IMR-90 (cell line): ENCODE measurements around the gene SPSB2. TPM values are rescaled to one million over a fixed set of nuclear protein-coding genes. Genes with fewer than 3 reads are reported as not detected.

Source experiments
- ATAC-seq: fragments of 200-7000 bp; cut with Tn5 transposase; 2 replicates; pipeline ENCODE4 v1.9.1; 2020; ENCODE audit warnings: low read depth, mild to moderate bottlenecking, moderate library complexity
- BruUV-seq: library from RNA; stranded (reverse); fragments of 400-500 nt; replicated peaks from 2 replicates; lab custom pipeline; 2021; lab: Mats Ljungman, UMichigan
- CTCF ChIA-PET: fragments of 300-600 bp; formaldehyde crosslinking; extraction: SDS; loops from one replicate; lab custom pipeline; 2021; ENCODE audit warnings: antibody characterized with exemption; lab: Yijun Ruan, JAX
- POLR2A ChIA-PET: fragments of 300-600 bp; sonication (Branson Sonifier 250); formaldehyde crosslinking; loops from one replicate; lab custom pipeline; 2022; ENCODE audit warnings: antibody characterized with exemption; ENCODE audit not compliant: unreplicated experiment; lab: Charles Lee
- DNase-seq: peaks from one replicate; pipeline ENCODE4 v3.0.0; 2013
- H2AFZ ChIP-seq: replicated peaks from 2 replicates; pipeline ENCODE3; 2013; ENCODE audit warnings: low read length, mild to moderate bottlenecking; ENCODE audit not compliant: poor library complexity
- H2AK5ac ChIP-seq: 2 replicates; pipeline ENCODE4 v1.6.1; 2013; ENCODE audit warnings: low read depth, low read length, inconsistent platforms
- H2AK9ac ChIP-seq: replicated peaks from 2 replicates; pipeline ENCODE3; 2013; ENCODE audit warnings: mild to moderate bottlenecking, low read depth, low read length, moderate library complexity; ENCODE audit not compliant: poor library complexity
- H2BK120ac ChIP-seq: 2 replicates; pipeline ENCODE4 v1.6.1; 2013; ENCODE audit warnings: low read depth, low read length, inconsistent platforms
- H2BK15ac ChIP-seq: 3 replicates; pipeline ENCODE4 v1.6.1; 2013; ENCODE audit warnings: low read depth, low read length, inconsistent platforms
- H2BK20ac ChIP-seq: 2 replicates; pipeline ENCODE4 v1.6.1; 2013; ENCODE audit warnings: low read depth, mild to moderate bottlenecking, inconsistent platforms, low read length, moderate library complexity
- H2BK5ac ChIP-seq: 2 replicates; pipeline ENCODE4 v1.6.1; 2013; ENCODE audit warnings: mild to moderate bottlenecking, low read depth, low read length, inconsistent platforms; ENCODE audit not compliant: poor library complexity, severe bottlenecking
- H3K14ac ChIP-seq: replicated peaks from 2 replicates; pipeline ENCODE4 v1.6.1; 2013; ENCODE audit warnings: low read depth, low read length, inconsistent platforms
- H3K18ac ChIP-seq: 2 replicates; pipeline ENCODE4 v1.6.1; 2013; ENCODE audit warnings: low read depth, low read length, control low read depth
- H3K23ac ChIP-seq: 2 replicates; pipeline ENCODE4 v1.6.1; 2013; ENCODE audit warnings: low read depth, low read length, inconsistent platforms
- H3K27ac ChIP-seq: 2 replicates; pipeline ENCODE4 v1.5.1; 2013; ENCODE audit warnings: mild to moderate bottlenecking, control low read depth, low read length; ENCODE audit not compliant: insufficient read depth
- H3K27me3 ChIP-seq: 2 replicates; pipeline ENCODE4 v1.6.1; 2013; ENCODE audit warnings: low read length; ENCODE audit not compliant: control insufficient read depth, insufficient read depth
- H3K36me3 ChIP-seq: 2 replicates; pipeline ENCODE4 v1.6.1; 2013; ENCODE audit warnings: low read length, mixed read lengths; ENCODE audit not compliant: control insufficient read depth, insufficient read depth
- H3K4ac ChIP-seq: 2 replicates; pipeline ENCODE4 v1.6.1; 2013; ENCODE audit warnings: low read depth, low read length, inconsistent platforms
- H3K4me1 ChIP-seq: 2 replicates; pipeline ENCODE4 v1.6.1; 2013; ENCODE audit warnings: low read length, mixed read lengths; ENCODE audit not compliant: control insufficient read depth, insufficient read depth
- H3K4me2 ChIP-seq: 2 replicates; pipeline ENCODE4 v1.6.1; 2013; ENCODE audit warnings: low read depth, mild to moderate bottlenecking, control low read depth, low read length, moderate library complexity
- H3K4me3 ChIP-seq: 2 replicates; pipeline ENCODE4 v1.5.1; 2013; ENCODE audit warnings: low read depth, mild to moderate bottlenecking, control low read depth, low read length, moderate library complexity; ENCODE audit not compliant: insufficient read depth
- H3K56ac ChIP-seq: 2 replicates; pipeline ENCODE4 v1.6.1; 2013; ENCODE audit warnings: low read length, inconsistent platforms; ENCODE audit not compliant: insufficient read depth; ENCODE audit errors: extremely low read depth
- H3K79me1 ChIP-seq, 2 experiments: 2 replicates each; pipeline ENCODE4 v1.6.1; 2013; ENCODE audit warnings: low read length in 2 of 2, inconsistent platforms in 1 of 2, low read depth in 1 of 2
- H3K9ac ChIP-seq: 2 replicates; pipeline ENCODE4 v1.6.1; 2013; ENCODE audit warnings: low read depth, low read length, control low read depth
- H3K9me1 ChIP-seq: 2 replicates; pipeline ENCODE4 v1.6.1; 2013; ENCODE audit warnings: low read length, inconsistent platforms; ENCODE audit not compliant: insufficient read depth
- H3K9me3 ChIP-seq: 2 replicates; pipeline ENCODE4 v1.6.1; 2013; ENCODE audit warnings: low read length; ENCODE audit not compliant: control insufficient read depth, insufficient read depth
- H4K20me1 ChIP-seq: 2 replicates; pipeline ENCODE4 v1.6.1; 2013; ENCODE audit warnings: low read length, inconsistent platforms; ENCODE audit not compliant: insufficient read depth
- H4K5ac ChIP-seq: 2 replicates; pipeline ENCODE4 v1.6.1; 2013; ENCODE audit warnings: mild to moderate bottlenecking, low read depth, low read length, control low read depth
- H4K8ac ChIP-seq, 2 experiments: 2 replicates each; pipeline ENCODE4 v1.6.1; 2013; ENCODE audit warnings: low read depth in 2 of 2, low read length in 2 of 2, control low read depth in 1 of 2, inconsistent platforms in 1 of 2
- H4K91ac ChIP-seq: 2 replicates; pipeline ENCODE4 v1.6.1; 2013; ENCODE audit warnings: low read depth, low read length, inconsistent platforms; ENCODE audit not compliant: insufficient read depth
- BHLHE40 ChIP-seq: fragments of 150-350 bp; IDR thresholded peaks from 2 replicates; pipeline ENCODE4 v1.6.1; 2016; ENCODE audit warnings: mild to moderate bottlenecking, low read depth, low read length
- FOS ChIP-seq: fragments of 150-350 bp; IDR thresholded peaks from 2 replicates; pipeline ENCODE4 v1.6.1; 2016; ENCODE audit warnings: low read depth, low read length
- MAFK ChIP-seq: IDR thresholded peaks from 2 replicates; pipeline ENCODE4 v1.6.1; 2012; ENCODE audit warnings: low read depth, low read length, improper control_type of control experiment
- NFE2L2 ChIP-seq: fragments of 150-350 bp; IDR thresholded peaks from 2 replicates; pipeline ENCODE4 v1.6.1; 2016; ENCODE audit warnings: low read depth, mild to moderate bottlenecking, low read length
- POLR2A ChIP-seq: IDR thresholded peaks from 2 replicates; pipeline ENCODE4 v1.6.1; 2012; ENCODE audit warnings: mild to moderate bottlenecking, low read depth, low read length
- RAD21 ChIP-seq: IDR thresholded peaks from 2 replicates; pipeline ENCODE4 v1.6.1; 2012; ENCODE audit warnings: low read length, improper control_type of control experiment
- RCOR1 ChIP-seq: IDR thresholded peaks from 2 replicates; pipeline ENCODE4 v1.6.1; 2012; ENCODE audit warnings: mild to moderate bottlenecking, low read length, improper control_type of control experiment; ENCODE audit not compliant: insufficient replicate concordance
- RFX5 ChIP-seq: IDR thresholded peaks from 2 replicates; pipeline ENCODE4 v1.8.0; 2012; ENCODE audit warnings: low read depth, mild to moderate bottlenecking, low read length, moderate library complexity
- WGBS, 2 experiments: methylation state at CpG; one replicate each; pipeline versions ENCODE4 v1.1.5 to v1.1.7; 2013; ENCODE audit warnings: missing lambda C conversion rate in 2 of 2; ENCODE audit not compliant: insufficient read length in 1 of 2; ENCODE audit errors: extremely low coverage in 2 of 2; 5-methylcytosine and 5-hydroxymethylcytosine counted together
- dilution Hi-C: fragments of 300-500 bp; cut with HindIII; formaldehyde crosslinking; loops from one replicate; pipeline ENCODE4 v1.14.3; 2018; ENCODE audit warnings: low sequenced_read_pairs; ENCODE audit not compliant: unreplicated experiment
- in situ Hi-C: fragments of 300-500 bp; cut with MboI; formaldehyde crosslinking; loops from 3 replicates; pipeline ENCODE4 v1.14.3; 2019; ENCODE audit warnings: low sequenced_read_pairs, inconsistent platforms, mixed read lengths
- intact Hi-C: fragments of 100-400 bp; cut with micrococcal nuclease; formaldehyde crosslinking; loops from 2 replicates; pipeline ENCODE4 v1.10.0; 2022
- polyA plus RNA-seq, 3 experiments: library from polyadenylated mRNA; depleted of rRNA; stranded (reverse); fragments of >200 nt; gene quantifications; 2 replicates each; pipeline ENCODE4 v1.2.3, GENCODE V29; 2012; ENCODE audit warnings: low replicate concordance in 1 of 3
- total RNA-seq: library from RNA; depleted of rRNA; stranded (reverse); fragments of >200 nt; gene quantifications from 2 replicates; pipeline ENCODE4 v1.2.3, GENCODE V29; 2012
- TF ChIP-seq, protein P1 (sequence below): conservative IDR thresholded peaks from 2 replicates; pipeline ENCODE4 v1.5.1; 2012; ENCODE audit warnings: mild to moderate bottlenecking, low read depth, low read length, improper control_type of control experiment
- TF ChIP-seq, protein P2 (sequence below): fragments of 150-350 bp; IDR thresholded peaks from 2 replicates; pipeline ENCODE4 v1.6.1; 2016; ENCODE audit warnings: low read depth, mild to moderate bottlenecking, low read length, moderate library complexity, borderline replicate concordance

The SPSB2 gene
- total and polyA plus RNA-seq, 2 of the 4 experiments (the other 2 are of a cell fraction), result 1.3 to 4.1 TPM

DNA sequence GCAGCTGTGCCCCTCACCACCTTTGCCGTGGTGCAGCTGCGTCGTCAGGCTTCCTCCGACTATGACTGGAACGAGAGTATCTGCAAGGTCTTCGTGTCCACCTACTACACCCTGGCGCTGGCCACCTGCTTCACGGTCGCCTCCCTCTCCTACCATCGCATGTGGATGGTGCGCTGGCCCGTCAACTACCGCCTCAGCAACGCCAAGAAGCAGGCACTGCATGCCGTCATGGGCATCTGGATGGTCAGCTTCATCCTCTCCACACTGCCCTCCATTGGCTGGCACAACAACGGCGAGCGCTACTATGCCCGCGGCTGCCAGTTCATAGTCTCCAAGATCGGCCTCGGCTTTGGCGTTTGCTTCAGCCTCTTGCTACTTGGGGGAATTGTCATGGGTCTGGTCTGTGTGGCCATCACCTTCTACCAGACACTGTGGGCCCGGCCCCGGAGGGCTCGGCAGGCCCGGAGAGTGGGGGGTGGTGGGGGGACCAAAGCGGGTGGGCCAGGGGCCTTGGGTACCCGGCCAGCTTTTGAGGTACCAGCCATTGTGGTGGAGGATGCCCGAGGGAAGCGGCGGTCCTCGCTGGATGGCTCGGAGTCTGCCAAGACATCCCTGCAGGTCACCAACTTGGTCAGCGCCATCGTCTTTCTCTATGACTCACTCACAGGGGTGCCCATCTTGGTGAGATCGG is 48.9 kb downstream of the SPSB2 start:
- peaks cover 18% of the 10 kb centered on the region for H3K4me1 ChIP-seq
- H3K27ac ChIP-seq, result no peak overlapping the region
- peaks cover 2% of the 10 kb centered on the region; the same call in 1 of the 2 replicates for H3K27me3 ChIP-seq
- peak overlapping the region; percentile 18; the same call in 1 of the 2 replicates for H2AK5ac ChIP-seq
- in situ Hi-C loops (loop anchor here (10.0 kb wide), 1 partner anchor 209 kb away; no protein-coding TSS in a partner anchor), intact Hi-C loops (loop anchor here (2.0 kb wide), 1 partner anchor 207 kb away; no protein-coding TSS in a partner anchor), dilution Hi-C loops (no loop called here)
- TF ChIP-seq RAD21 (no peak), POLR2A (no peak), NFE2L2 (no peak), FOS (no peak), RCOR1 (no peak), RFX5 (no peak), BHLHE40 (no peak), MAFK (no peak)
- TF ChIP-seq, protein P1, sequence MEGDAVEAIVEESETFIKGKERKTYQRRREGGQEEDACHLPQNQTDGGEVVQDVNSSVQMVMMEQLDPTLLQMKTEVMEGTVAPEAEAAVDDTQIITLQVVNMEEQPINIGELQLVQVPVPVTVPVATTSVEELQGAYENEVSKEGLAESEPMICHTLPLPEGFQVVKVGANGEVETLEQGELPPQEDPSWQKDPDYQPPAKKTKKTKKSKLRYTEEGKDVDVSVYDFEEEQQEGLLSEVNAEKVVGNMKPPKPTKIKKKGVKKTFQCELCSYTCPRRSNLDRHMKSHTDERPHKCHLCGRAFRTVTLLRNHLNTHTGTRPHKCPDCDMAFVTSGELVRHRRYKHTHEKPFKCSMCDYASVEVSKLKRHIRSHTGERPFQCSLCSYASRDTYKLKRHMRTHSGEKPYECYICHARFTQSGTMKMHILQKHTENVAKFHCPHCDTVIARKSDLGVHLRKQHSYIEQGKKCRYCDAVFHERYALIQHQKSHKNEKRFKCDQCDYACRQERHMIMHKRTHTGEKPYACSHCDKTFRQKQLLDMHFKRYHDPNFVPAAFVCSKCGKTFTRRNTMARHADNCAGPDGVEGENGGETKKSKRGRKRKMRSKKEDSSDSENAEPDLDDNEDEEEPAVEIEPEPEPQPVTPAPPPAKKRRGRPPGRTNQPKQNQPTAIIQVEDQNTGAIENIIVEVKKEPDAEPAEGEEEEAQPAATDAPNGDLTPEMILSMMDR, result no peak
- TF ChIP-seq, protein P2, sequence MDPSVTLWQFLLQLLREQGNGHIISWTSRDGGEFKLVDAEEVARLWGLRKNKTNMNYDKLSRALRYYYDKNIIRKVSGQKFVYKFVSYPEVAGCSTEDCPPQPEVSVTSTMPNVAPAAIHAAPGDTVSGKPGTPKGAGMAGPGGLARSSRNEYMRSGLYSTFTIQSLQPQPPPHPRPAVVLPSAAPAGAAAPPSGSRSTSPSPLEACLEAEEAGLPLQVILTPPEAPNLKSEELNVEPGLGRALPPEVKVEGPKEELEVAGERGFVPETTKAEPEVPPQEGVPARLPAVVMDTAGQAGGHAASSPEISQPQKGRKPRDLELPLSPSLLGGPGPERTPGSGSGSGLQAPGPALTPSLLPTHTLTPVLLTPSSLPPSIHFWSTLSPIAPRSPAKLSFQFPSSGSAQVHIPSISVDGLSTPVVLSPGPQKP, result no peak
- no peak overlapping the region for H2AK9ac ChIP-seq
- H2BK5ac ChIP-seq, result no peak overlapping the region
- no peaks in the 10 kb centered on the region for H3K9me3 ChIP-seq
- no peak for ATAC-seq
- H3K18ac ChIP-seq, result no peak overlapping the region
- ChIA-PET POLR2A (no interaction called here), CTCF (interaction anchor here (1.0 kb wide), 1 partner anchor 58 kb away, joined by 4 read pairs; the partner anchor contains the start of gene PTMS)
- no peak overlapping the region for H3K4me2 ChIP-seq
- no peak overlapping the region for H3K9ac ChIP-seq
- no peak overlapping the region for H4K5ac ChIP-seq
- H3K56ac ChIP-seq, result no peak overlapping the region
- H3K9me1 ChIP-seq, result peaks cover 2% of the 10 kb centered on the region; the same call in 1 of the 2 replicates
- H3K4ac ChIP-seq, result no peak overlapping the region
- H3K36me3 ChIP-seq, result no peaks in the 10 kb centered on the region
- no peak overlapping the region for H4K91ac ChIP-seq
- H3K14ac ChIP-seq, result no peak overlapping the region
- no peak overlapping the region for H2BK120ac ChIP-seq
- no TSS peak for BruUV-seq
- no peak for DNase-seq
- no peak overlapping the region for H2BK20ac ChIP-seq
- H3K23ac ChIP-seq, result no peak overlapping the region
- peak overlapping the region; percentile 38 for H2AFZ ChIP-seq
- H4K8ac ChIP-seq, result no peak overlapping the region
- H3K79me1 ChIP-seq, result peaks cover 2 to 39% of the 10 kb centered on the region in 2 experiments; a peak in 3 of 4 replicates
- H3K4me3 ChIP-seq, result no peak overlapping the region
- no peak overlapping the region for H2BK15ac ChIP-seq
- 94% methylated on average over 23 of the region's 37 CpGs; no CpG with 5 or more reads in 1 of the 2 experiments for WGBS, 2 experiments
- no peaks in the 10 kb centered on the region for H4K20me1 ChIP-seq
